CD14-positive monocyte (primary cell): Measurements from ENCODE around the gene TBX18. TPM values are rescaled to one million over a fixed set of nuclear protein-coding genes. Genes with fewer than 3 reads are reported as not detected.

Source experiments
- DNase-seq, 3 donors: peaks; one replicate each; pipeline ENCODE4 v3.0.0-alpha.2; 2011 to 2022
- H2AFZ ChIP-seq: 2 replicates; pipeline ENCODE4 v1.6.0; 2012; ENCODE audit warnings: mild to moderate bottlenecking, low read depth, low read length, inconsistent platforms; ENCODE audit not compliant: insufficient read depth, poor library complexity, severe bottlenecking
- H3K27ac ChIP-seq, 2 donors: 1 replicate in 1 of 2; 2 replicates in 1 of 2; pipeline ENCODE4 v1.5.1; 2012 to 2013; ENCODE audit warnings: low read length in 2 of 2, control low read depth in 1 of 2, inconsistent platforms in 1 of 2, low read depth in 1 of 2, mild to moderate bottlenecking in 1 of 2
- H3K27me3 ChIP-seq, 2 donors: one replicate each; pipeline versions ENCODE4 v1.6.0 to v1.6.1; 2011 to 2013; ENCODE audit warnings: low read length in 2 of 2; ENCODE audit not compliant: control insufficient read depth in 2 of 2, insufficient read depth in 2 of 2
- H3K36me3 ChIP-seq, 2 donors: replicated peaks in 1 of 2; 1 replicate in 1 of 2; 2 replicates in 1 of 2; pipeline versions ENCODE4 v1.5.1 to v1.6.1; 2012 to 2013; ENCODE audit warnings: low read length in 2 of 2, control low read depth in 1 of 2, inconsistent platforms in 1 of 2, mild to moderate bottlenecking in 1 of 2; ENCODE audit not compliant: insufficient read depth in 2 of 2, control insufficient read depth in 1 of 2
- H3K4me1 ChIP-seq, 2 donors: 1 replicate in 1 of 2; 2 replicates in 1 of 2; pipeline versions ENCODE4 v1.5.1 to v1.6.1; 2012 to 2013; ENCODE audit warnings: low read length in 2 of 2, control low read depth in 1 of 2, inconsistent platforms in 1 of 2, mild to moderate bottlenecking in 1 of 2, moderate library complexity in 1 of 2; ENCODE audit not compliant: insufficient read depth in 2 of 2, control insufficient read depth in 1 of 2
- H3K4me2 ChIP-seq: replicated peaks from 2 replicates; pipeline ENCODE3; 2012; ENCODE audit warnings: low read length, moderate library complexity, mild to moderate bottlenecking; ENCODE audit not compliant: poor library complexity, severe bottlenecking; ENCODE audit errors: extremely low read depth
- H3K4me3 ChIP-seq, 3 experiments: fragments of 200-600 bp in 1 of 3; sonication (generic) in 1 of 3; replicated peaks in 1 of 3; 1 replicate in 2 of 3; 2 replicates in 1 of 3; pipeline ENCODE4 v1.5.1; 2011 to 2013; ENCODE audit warnings: low read length in 3 of 3, mild to moderate bottlenecking in 3 of 3, control low read depth in 2 of 3, low read depth in 2 of 3, inconsistent platforms in 1 of 3, moderate library complexity in 1 of 3
- H3K79me2 ChIP-seq: 2 replicates; pipeline ENCODE4 v1.6.0; 2012; ENCODE audit warnings: mild to moderate bottlenecking, control low read depth, inconsistent platforms, low read length, moderate library complexity; ENCODE audit not compliant: insufficient read depth
- H3K9ac ChIP-seq: 2 replicates; pipeline ENCODE4 v1.6.0; 2017; ENCODE audit warnings: low read length, mild to moderate bottlenecking; ENCODE audit not compliant: insufficient read depth, poor library complexity, severe bottlenecking
- H3K9me3 ChIP-seq, 2 donors: replicated peaks in 1 of 2; 1 replicate in 1 of 2; 2 replicates in 1 of 2; pipeline versions ENCODE4 v1.5.1 to v1.6.1; 2012 to 2013; ENCODE audit warnings: low read length in 2 of 2, control low read depth in 1 of 2; ENCODE audit not compliant: control insufficient read depth in 1 of 2, insufficient read depth in 1 of 2
- H4K20me1 ChIP-seq: 2 replicates; pipeline ENCODE4 v1.6.0; 2012; ENCODE audit warnings: mild to moderate bottlenecking, low read length, control low read depth, moderate library complexity; ENCODE audit not compliant: insufficient read depth
- H3K27ac Mint-ChIP-seq, 7 donors: one replicate each; pipeline ENCODE4 v1.8.0; 2020; ENCODE audit warnings: mild to moderate bottlenecking in 7 of 7, mixed read lengths in 7 of 7, moderate library complexity in 6 of 7, inconsistent platforms in 2 of 7
- H3K27me3 Mint-ChIP-seq, 3 donors: one replicate each; pipeline ENCODE4 v1.8.0; 2021 to 2022; ENCODE audit warnings: low read depth in 3 of 3, mild to moderate bottlenecking in 3 of 3, mixed read lengths in 3 of 3, moderate library complexity in 3 of 3, inconsistent platforms in 1 of 3
- H3K36me3 Mint-ChIP-seq, 2 donors: one replicate each; pipeline ENCODE4 v1.8.0; 2020; ENCODE audit warnings: mixed read lengths in 2 of 2, inconsistent platforms in 1 of 2, mild to moderate bottlenecking in 1 of 2
- H3K4me1 Mint-ChIP-seq: one replicate; pipeline ENCODE4 v1.8.0; 2020; ENCODE audit warnings: mild to moderate bottlenecking, mixed read lengths
- H3K4me3 Mint-ChIP-seq, 2 donors: one replicate each; pipeline ENCODE4 v1.8.0; 2020; ENCODE audit warnings: mild to moderate bottlenecking in 2 of 2, mixed read lengths in 2 of 2, moderate library complexity in 1 of 2
- H3K9me3 Mint-ChIP-seq, 7 donors: one replicate each; pipeline ENCODE4 v1.8.0; 2020 to 2022; ENCODE audit warnings: mixed read lengths in 7 of 7, mild to moderate bottlenecking in 6 of 7, moderate library complexity in 6 of 7, inconsistent platforms in 2 of 7
- WGBS: methylation state at CpG from one replicate; pipeline ENCODE4 v1.1.5; 2013; ENCODE audit warnings: missing lambda C conversion rate; ENCODE audit not compliant: insufficient coverage; 5-methylcytosine and 5-hydroxymethylcytosine counted together
- intact Hi-C, 2 donors: fragments of 100-400 bp; cut with micrococcal nuclease; formaldehyde crosslinking; loops; one replicate each; pipeline versions ENCODE4 v1.15.0 to v1.15.1; 2023
- polyA plus RNA-seq, 3 donors: library from polyadenylated mRNA; depleted of rRNA in 1 of 3; unstranded in 2 of 3; stranded (reverse) in 1 of 3; fragments of 300-500 nt in 2 of 3; fragments of >200 nt in 1 of 3; fragmentation: Illumina TruSeq in 2 of 3; gene quantifications; 1 replicate in 2 of 3; 2 replicates in 1 of 3; pipeline ENCODE4 v1.2.3, GENCODE V29; 2012 to 2021
- TF ChIP-seq, protein P1 (sequence below): fragments of 200-600 bp; IDR thresholded peaks from one replicate; pipeline ENCODE4 v1.8.0; 2022; ENCODE audit warnings: antibody characterized with exemption, mild to moderate bottlenecking

TBX18 gene
- polyA plus RNA-seq, 3 donors = 0.01 TPM; not detected in 2

DNA sequence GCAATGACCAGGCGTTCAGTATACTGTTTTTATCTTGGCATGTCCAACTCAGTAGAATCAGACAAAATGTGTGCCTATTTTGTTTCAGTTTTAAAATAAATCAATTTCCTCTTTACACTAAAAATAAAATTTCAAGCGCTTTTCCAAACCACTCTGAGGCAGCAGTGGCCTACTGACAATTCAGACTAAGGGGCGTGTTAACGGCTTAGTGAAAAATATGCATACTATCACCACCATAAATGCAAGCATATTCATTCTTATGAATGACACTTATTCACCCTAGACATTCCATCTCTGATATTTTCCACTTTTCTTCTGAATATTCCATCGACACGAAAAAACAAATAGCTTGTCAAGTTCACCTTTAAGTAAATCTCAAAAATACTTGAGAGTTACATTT lies 7.5 kb downstream of the TBX18 start:
- TF ChIP-seq, protein P1, sequence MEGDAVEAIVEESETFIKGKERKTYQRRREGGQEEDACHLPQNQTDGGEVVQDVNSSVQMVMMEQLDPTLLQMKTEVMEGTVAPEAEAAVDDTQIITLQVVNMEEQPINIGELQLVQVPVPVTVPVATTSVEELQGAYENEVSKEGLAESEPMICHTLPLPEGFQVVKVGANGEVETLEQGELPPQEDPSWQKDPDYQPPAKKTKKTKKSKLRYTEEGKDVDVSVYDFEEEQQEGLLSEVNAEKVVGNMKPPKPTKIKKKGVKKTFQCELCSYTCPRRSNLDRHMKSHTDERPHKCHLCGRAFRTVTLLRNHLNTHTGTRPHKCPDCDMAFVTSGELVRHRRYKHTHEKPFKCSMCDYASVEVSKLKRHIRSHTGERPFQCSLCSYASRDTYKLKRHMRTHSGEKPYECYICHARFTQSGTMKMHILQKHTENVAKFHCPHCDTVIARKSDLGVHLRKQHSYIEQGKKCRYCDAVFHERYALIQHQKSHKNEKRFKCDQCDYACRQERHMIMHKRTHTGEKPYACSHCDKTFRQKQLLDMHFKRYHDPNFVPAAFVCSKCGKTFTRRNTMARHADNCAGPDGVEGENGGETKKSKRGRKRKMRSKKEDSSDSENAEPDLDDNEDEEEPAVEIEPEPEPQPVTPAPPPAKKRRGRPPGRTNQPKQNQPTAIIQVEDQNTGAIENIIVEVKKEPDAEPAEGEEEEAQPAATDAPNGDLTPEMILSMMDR = no peak

GRCh38 chr6:84756466-84756865 lies 7.9 kb downstream of the TBX18 start:
- Histone ChIP-seq H3K27ac (no peak overlapping the region), H3K27me3 (peaks cover 14 to 25% of the 10 kb centered on the region in 2 donors), H3K79me2 (no peaks in the 10 kb centered on the region), H3K9me3 (no peaks in the 10 kb centered on the region), H2AFZ (no peak overlapping the region), H3K4me3 (no peak overlapping the region), H3K36me3 (no peaks in the 10 kb centered on the region), H3K4me2 (no peak overlapping the region), H4K20me1 (no peaks in the 10 kb centered on the region), H3K4me1 (no peaks in the 10 kb centered on the region), H3K9ac (no peak overlapping the region)
- H3K27me3 Mint-ChIP-seq = peaks cover 28 to 39% (median 37%) of the 10 kb centered on the region in 3 donors
- peaks cover 0 to 2% (median 0%) of the 10 kb centered on the region in 7 donors for H3K9me3 Mint-ChIP-seq
- no peak overlapping the region for H3K4me3 Mint-ChIP-seq
- H3K4me1 Mint-ChIP-seq = no peaks in the 10 kb centered on the region
- WGBS = 95% methylated on average over 6 of the region's 7 CpGs
- no peaks in the 10 kb centered on the region for H3K36me3 Mint-ChIP-seq
- H3K27ac Mint-ChIP-seq = no peak overlapping the region
- DNase-seq = no peak
- TF ChIP-seq, protein P1 = no peak
- intact Hi-C loops = no loop called here

More for the DNA sequence above, 7.5 kb downstream of the TBX18 start:
- Histone ChIP-seq H3K27ac (no peak overlapping the region), H3K36me3 (no peaks in the 10 kb centered on the region), H3K9ac (no peak overlapping the region), H3K4me1 (no peaks in the 10 kb centered on the region), H3K27me3 (peaks cover 18 to 29% of the 10 kb centered on the region in 2 donors), H2AFZ (no peak overlapping the region), H3K79me2 (no peaks in the 10 kb centered on the region), H4K20me1 (no peaks in the 10 kb centered on the region), H3K4me3 (no peak overlapping the region), H3K9me3 (no peaks in the 10 kb centered on the region), H3K4me2 (no peak overlapping the region)
- H3K9me3 Mint-ChIP-seq = peaks cover 0 to 2% (median 0%) of the 10 kb centered on the region in 7 donors
- H3K4me3 Mint-ChIP-seq = no peak overlapping the region
- intact Hi-C loops = no loop called here
- WGBS = 78% methylated on average over 3 of the region's 6 CpGs
- no peaks in the 10 kb centered on the region for H3K36me3 Mint-ChIP-seq
- H3K4me1 Mint-ChIP-seq = no peaks in the 10 kb centered on the region
- H3K27ac Mint-ChIP-seq = no peak overlapping the region
- peaks cover 31 to 41% (median 41%) of the 10 kb centered on the region in 3 donors for H3K27me3 Mint-ChIP-seq
- no peak for DNase-seq
